Measurements from ENCODE around the gene ZNF646. TPM values are rescaled to one million over a fixed set of nuclear protein-coding genes. Genes with fewer than 3 reads are reported as not detected.
A peak's percentile ranks its signal among the peaks of the same experiment; 100 is the strongest.

ZNF646 gene
- total and polyA plus RNA-seq, 2 of the 13 experiments (the other 11 are each of a cell fraction or from before 2014, with no cell fraction given), result 3.4 to 10.9 TPM

- TF ChIP-seq ZBTB4 (CRISPR knock-in tag; IDR thresholded peaks at IDR 0.05; ENCODE audit: borderline replicate concordance), result peak; percentile 70; the same call in 1 of the 2 replicates
- peak; percentile 90; the same call in 1 of the 2 replicates for TF ChIP-seq ZNF891 (CRISPR knock-in tag; IDR thresholded peaks at IDR 0.05)
- TF ChIP-seq ZNF614 (CRISPR knock-in tag; IDR thresholded peaks at IDR 0.05; ENCODE audit: borderline replicate concordance), result peak; percentile 43; the same call in 1 of the 2 replicates
- TF ChIP-seq ZC3H13 (CRISPR knock-in tag; IDR thresholded peaks at IDR 0.05), result peak; percentile 94
- no peak for TF ChIP-seq ZNF660 (CRISPR knock-in tag; IDR thresholded peaks at IDR 0.05; ENCODE audit: borderline replicate concordance, low read depth)
- peak; percentile 97 for TF ChIP-seq CREB1 (IDR thresholded peaks at IDR 0.05)
- TF ChIP-seq CREB1 (CRISPR knock-in tag; IDR thresholded peaks at IDR 0.05), result peak; percentile 97
- TF ChIP-seq ZNF724P (CRISPR knock-in tag; IDR thresholded peaks at IDR 0.05; ENCODE audit: borderline replicate concordance), result peak; percentile 95
- peak; percentile 82; the same call in 1 of the 2 replicates for TF ChIP-seq ZSCAN5A (CRISPR knock-in tag; IDR thresholded peaks at IDR 0.05; ENCODE audit: borderline replicate concordance)
- 0 out of 2 replicates have a peak, but pooled peaks have one; percentile 59 for TF ChIP-seq ZNF513 (CRISPR knock-in tag; conservative IDR thresholded peaks at IDR 0.05)
- peak; percentile 82; the same call in 1 of the 2 replicates for TF ChIP-seq ZBTB20 (CRISPR knock-in tag; IDR thresholded peaks at IDR 0.05; ENCODE audit: borderline replicate concordance, low read depth)
- TF ChIP-seq STAT6 (CRISPR knock-in tag; IDR thresholded peaks at IDR 0.05; ENCODE audit: borderline replicate concordance), result peak; percentile 9; the same call in 1 of the 2 replicates
- peak; percentile 97 for TF ChIP-seq SRF (IDR thresholded peaks at IDR 0.05; ENCODE audit: low read depth, low read length)
- 0 out of 2 replicates have a peak, but pooled peaks have one; percentile 80 for TF ChIP-seq TOPORS (CRISPR knock-in tag; IDR thresholded peaks at IDR 0.05)
- TF ChIP-seq CC2D1A (CRISPR knock-in tag; IDR thresholded peaks at IDR 0.05), result peak; percentile 77; the same call in 1 of the 2 replicates
- TF ChIP-seq ZNF776 (CRISPR knock-in tag; IDR thresholded peaks at IDR 0.05), result 0 out of 2 replicates have a peak, but pooled peaks have one; percentile 67
- peak; percentile 93; the same call in 1 of the 2 replicates for TF ChIP-seq SMAD1 (CRISPR knock-in tag; IDR thresholded peaks at IDR 0.05; ENCODE audit: borderline replicate concordance, low read depth)
- no peak for TF ChIP-seq PHF21A (CRISPR knock-in tag; IDR thresholded peaks at IDR 0.05)
These were observed 41.2 kb upstream of the ZNF646 start, which contains the start of gene STX4 (continued) for GRCh38 chr16:31032736-31033708.
